ENCODE data around the gene CIC.

Gene CIC

GRCh38 chr19:42268704-42269477, at the start of gene CIC:
Gene CIC, plus strand, starts transcription at chr19:42269252. Its CDS starts 2,532 bp downstream, at chr19:42271784.
- in situ Hi-C loops (cut with HindIII; ENCODE audit: low sequenced_read_pairs): no loop called here

DNA sequence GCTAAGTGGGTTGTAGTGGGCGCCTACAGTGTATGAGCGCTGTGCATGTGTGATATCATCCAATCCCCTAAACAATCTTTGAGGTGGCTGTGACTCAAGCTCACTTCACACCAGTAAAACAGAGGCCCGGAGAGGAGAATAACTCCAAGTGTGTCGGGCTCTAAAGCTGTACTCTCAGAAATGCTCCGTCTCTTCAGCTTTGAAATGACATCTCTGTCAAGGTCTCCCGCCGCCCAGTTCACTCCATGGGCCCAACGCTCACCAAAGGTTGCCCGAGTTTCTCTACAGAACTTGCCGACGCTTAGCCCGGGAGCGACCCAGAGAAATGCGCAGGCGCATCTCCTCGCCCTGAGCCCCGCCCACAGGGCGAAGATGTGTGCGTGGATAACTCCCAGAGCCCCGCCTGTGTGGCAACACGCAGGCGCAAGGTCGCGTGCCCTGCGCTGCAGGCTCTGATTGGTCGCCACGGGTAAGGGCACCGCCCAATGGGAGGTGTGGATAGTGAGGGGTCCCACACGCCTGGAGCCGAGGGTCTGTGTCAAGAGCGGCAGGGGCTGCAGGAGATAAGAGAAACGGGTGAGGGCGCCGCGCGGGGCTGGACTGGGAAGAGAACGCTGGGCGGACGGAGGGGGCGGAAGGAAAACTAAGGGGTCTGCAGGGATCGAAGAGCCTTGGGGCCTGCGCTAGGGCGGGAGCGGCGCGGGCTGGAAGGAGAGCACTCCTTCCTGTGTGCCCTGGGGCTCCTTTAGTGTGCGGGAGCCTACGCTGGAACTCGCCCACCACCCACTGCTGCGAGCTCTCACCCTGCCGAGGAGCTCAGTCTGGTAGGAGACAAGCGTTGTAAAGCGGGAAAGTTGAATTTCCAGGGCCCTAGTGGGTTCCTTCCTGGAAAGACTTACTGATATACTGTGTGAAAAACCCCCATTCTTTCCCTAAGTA, 49.0 kb upstream of the CIC start, which contains the start of gene ZNF526:
ZNF526 (plus strand) TSS at position 501 of the 939 bp plus-strand sequence. CDS start 4,092 bp downstream, outside the sequence.
- in situ Hi-C loops (cut with HindIII; ENCODE audit: low sequenced_read_pairs): no loop called here

- in situ Hi-C loops (cut with HindIII; ENCODE audit: low sequenced_read_pairs): no loop called here
Measured at GRCh38 chr19:42220751-42221097, 48.3 kb upstream of the CIC start.

DNA sequence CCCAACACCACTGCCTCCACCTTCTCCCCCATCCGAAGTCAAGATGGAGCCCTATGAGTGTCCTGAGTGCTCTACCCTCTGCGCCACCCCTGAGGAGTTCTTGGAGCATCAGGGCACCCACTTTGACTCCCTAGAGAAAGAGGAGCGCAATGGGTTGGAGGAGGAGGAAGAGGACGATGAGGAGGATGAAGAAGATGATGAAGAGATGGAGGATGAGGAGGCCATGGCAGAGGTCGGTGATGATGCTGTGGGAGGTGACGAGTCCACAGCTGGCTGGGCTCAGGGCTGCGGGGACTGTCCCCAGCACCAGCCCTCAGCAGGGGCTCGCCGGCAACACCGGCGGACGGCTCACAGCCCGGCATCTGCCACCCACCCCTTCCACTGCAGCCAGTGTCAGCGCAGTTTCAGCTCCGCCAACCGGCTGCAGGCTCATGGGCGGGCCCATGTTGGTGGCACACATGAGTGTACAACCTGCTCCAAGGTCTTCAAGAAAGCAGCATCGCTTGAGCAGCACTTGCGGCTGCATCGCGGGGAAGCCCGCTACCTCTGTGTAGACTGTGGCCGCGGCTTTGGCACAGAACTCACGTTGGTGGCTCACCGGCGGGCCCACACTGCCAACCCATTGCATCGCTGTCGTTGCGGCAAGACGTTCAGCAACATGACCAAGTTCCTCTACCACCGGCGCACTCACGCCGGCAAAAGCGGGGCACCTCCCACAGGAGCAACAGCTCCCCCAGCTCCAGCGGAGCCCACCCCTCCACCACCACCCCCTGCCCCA, 43.9 kb upstream of the CIC start:
- in situ Hi-C loops (cut with HindIII; ENCODE audit: low sequenced_read_pairs): no loop called here

- in situ Hi-C loops (cut with HindIII; ENCODE audit: low sequenced_read_pairs): no loop called here
Measured at GRCh38 chr19:42225718-42226292, 43.2 kb upstream of the CIC start.

GRCh38 chr19:42226886-42227285, 42.2 kb upstream of the CIC start:
- in situ Hi-C loops (cut with HindIII; ENCODE audit: low sequenced_read_pairs): no loop called here

DNA sequence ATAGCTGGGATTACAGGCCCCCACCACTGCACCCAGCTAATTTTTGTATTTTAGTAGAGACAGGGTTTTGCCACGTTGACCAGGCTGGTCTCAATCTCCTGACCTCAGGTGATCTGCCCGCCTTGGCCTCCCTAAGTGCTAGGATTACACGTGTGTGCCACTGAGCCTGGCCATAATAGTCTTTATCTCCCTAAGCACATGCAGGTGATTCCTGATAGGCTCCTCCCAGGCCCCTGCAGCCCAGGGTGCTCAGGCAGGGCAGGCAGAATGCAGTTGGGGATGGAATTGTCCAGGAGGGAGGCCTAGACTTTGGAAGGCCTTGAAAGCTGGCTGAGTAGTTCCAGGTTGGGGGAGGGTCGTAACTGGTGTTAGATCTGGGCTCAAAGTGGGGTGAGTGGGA, 40.4 kb upstream of the CIC start:
- in situ Hi-C loops (cut with HindIII; ENCODE audit: low sequenced_read_pairs): no loop called here

DNA sequence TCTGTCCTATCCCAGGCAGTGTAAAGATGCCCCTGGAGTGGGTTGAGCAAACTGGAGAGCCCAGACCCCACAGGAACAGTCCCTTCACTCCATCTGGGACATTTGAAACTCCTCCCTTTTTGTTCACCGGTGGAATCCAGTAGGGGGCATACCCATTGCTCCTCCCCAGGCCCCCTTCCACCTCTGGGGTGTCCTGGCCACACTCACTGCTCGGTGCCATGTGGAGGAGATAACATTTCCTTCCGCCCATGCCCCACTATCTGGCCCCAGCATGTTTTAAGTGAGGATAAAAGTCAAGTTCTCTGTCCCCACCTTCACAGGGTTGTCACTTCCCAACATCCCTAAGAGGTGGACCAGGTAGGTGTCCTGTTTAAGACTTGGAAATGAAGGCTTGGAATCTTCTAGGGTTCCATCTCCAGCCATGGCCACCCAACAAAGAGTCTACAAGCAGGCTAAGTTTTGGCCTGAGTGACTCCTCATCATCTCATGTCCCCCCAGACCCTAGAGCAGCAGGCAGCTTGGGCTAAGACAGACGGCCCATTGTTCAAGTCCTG, 39.7 kb upstream of the CIC start:
- in situ Hi-C loops (cut with HindIII; ENCODE audit: low sequenced_read_pairs): no loop called here

GRCh38 chr19:42229855-42230351, 39.1 kb upstream of the CIC start:
- in situ Hi-C loops (cut with HindIII; ENCODE audit: low sequenced_read_pairs): no loop called here

GRCh38 chr19:42230571-42230970, 38.5 kb upstream of the CIC start:
- in situ Hi-C loops (cut with HindIII; ENCODE audit: low sequenced_read_pairs): no loop called here

GRCh38 chr19:42232435-42232834, 36.6 kb upstream of the CIC start:
- in situ Hi-C loops (cut with HindIII; ENCODE audit: low sequenced_read_pairs): no loop called here

GRCh38 chr19:42233106-42233505, 35.9 kb upstream of the CIC start:
- in situ Hi-C loops (cut with HindIII; ENCODE audit: low sequenced_read_pairs): no loop called here

DNA sequence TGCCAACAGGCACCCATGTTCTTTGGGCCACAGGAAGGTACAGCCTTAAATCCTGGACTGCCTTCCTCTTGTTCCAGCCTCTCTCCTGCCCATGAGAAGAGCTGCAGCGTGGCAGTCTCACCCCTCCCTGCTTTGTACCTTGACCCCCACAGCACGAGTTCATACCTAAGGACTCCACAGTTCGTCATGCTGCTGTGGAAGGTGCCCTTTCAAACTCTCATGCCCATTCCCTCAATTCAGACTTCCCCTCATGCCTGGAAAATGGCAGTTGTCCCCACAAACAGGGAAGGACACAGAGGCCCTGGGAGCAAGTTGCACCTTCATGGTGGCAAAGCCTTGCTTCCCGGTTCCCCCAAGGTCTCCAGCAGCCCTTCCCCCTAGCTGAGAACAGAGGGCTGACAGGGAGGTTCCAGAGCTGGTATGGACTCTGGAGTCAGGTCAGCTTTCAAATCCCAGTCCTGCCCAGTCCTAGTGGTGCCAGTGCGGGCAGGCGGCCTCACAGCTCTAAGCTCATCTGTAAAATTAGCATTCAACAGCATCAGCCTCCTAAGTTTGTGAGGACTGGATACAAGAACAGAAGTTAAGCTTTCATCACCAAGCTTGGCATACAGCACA, 35.3 kb upstream of the CIC start:
- in situ Hi-C loops (cut with HindIII; ENCODE audit: low sequenced_read_pairs): no loop called here

- in situ Hi-C loops (cut with HindIII; ENCODE audit: low sequenced_read_pairs): no loop called here
Measured at GRCh38 chr19:42234364-42234763, 34.7 kb upstream of the CIC start.

GRCh38 chr19:42235181-42235580, 33.9 kb upstream of the CIC start:
- in situ Hi-C loops (cut with HindIII; ENCODE audit: low sequenced_read_pairs): no loop called here

DNA sequence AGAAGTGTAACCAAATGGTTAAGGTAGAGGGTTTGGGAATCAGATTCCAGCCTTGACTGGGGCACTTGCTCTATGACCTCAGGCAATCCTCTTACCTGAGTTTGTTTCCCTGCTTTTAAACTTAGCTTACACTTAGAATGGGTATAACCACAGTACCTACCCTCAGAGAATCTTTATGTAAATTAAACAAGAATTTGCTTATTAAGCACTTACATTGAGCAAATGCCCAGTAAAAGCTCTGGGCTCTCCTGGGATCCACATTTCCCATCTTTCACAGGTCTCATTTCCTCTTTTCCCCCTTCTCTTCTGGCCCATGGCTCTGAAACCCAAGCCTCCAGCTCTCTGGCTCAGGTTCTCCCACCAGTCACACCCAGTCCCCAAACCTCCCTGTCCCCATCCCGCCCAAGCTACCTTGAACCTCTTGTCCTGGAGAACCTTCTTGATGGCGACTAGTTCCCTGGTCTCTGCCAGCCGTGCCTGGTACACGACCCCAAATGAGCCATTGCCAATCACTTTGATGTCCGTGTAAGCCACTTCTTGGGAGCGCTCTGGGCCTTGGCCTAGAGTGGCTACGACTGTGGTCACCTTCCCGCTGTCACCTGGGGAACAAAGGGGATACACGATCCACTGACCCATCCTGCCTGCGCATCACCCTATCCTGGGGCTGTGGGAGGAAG, 29.4 kb upstream of the CIC start:
- in situ Hi-C loops (cut with HindIII; ENCODE audit: low sequenced_read_pairs): no loop called here

DNA sequence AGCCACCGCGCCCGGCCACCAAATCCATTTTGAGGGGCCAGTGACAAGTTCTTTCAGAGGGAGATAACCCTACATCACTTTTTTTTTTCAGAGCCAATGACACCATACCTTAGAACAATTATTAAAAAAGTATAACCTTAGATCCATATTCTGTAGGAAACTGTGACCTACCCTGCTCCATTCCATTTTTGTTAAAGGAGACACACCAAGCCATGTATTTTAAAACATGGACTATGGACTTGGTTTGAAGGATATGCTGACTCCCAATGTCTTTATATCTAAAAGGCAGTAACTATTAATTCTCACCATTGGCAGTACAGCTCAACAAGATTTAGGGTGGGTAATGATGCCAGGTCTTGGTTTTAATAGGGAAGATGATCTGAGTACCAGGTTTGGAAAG, 27.8 kb upstream of the CIC start:
- in situ Hi-C loops (cut with HindIII; ENCODE audit: low sequenced_read_pairs): no loop called here

DNA sequence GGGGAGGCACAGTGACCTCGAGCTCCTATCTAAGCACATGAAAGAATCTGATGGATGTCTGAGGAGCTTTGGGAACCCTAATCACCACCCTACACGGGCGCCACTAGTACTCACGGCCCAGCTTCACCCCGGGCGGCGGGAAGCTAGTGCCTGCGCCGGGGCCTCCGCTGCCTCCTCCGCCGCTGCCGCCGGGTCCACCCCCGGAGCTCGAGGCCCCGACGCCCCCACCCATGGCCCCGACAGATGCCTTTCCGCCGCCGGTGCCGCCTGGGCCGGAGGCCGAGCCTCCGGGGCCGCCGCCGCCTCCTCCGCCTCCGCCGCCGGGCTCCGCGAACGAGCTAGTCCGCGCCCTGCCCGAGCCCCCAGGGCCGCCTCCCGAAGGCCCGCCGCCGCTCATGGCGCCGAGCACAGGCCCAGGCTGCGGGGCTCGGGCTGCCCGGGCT, 27.0 kb upstream of the CIC start:
- in situ Hi-C loops (cut with HindIII; ENCODE audit: low sequenced_read_pairs): no loop called here

Measured in DLD1 (cell line).